GM21447 (cell line): Measurements from ENCODE around the gene KRTAP3-1.

Experiments used
- ATAC-seq: cut with Tn5 transposase; IDR thresholded peaks from one replicate; pipeline ENCODE4 v1.9.1; 2021; ENCODE audit not compliant: unreplicated experiment

The KRTAP3-1 gene

GRCh38 chr17:40980596-40980995, 28.3 kb downstream of the KRTAP3-1 start:
- ATAC-seq, result no peak

DNA sequence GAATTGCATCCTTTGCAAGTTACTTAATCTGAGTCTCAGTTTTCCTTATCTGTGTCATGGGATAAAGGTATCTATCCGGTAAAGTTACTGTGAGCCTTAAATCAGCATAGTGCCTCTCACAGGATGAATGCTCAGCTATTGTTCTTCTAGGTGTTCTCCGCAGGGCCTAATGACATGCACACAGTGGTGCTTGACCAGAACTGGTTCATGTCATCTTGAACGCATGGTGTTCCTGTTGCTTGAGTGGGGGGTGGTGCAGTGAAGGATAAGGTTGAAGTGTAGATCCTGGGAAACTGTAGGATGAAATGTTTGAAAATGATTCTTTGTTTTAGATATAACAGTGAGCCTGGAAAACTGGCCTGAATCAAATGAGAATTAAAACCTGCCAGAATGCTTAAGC, 28.8 kb downstream of the KRTAP3-1 start:
- no peak for ATAC-seq

- ATAC-seq, result no peak
Observed at GRCh38 chr17:40978575-40979151, 30.3 kb downstream of the KRTAP3-1 start.

- ATAC-seq, result no peak
Observed at GRCh38 chr17:40975516-40975915, 33.4 kb downstream of the KRTAP3-1 start.

DNA sequence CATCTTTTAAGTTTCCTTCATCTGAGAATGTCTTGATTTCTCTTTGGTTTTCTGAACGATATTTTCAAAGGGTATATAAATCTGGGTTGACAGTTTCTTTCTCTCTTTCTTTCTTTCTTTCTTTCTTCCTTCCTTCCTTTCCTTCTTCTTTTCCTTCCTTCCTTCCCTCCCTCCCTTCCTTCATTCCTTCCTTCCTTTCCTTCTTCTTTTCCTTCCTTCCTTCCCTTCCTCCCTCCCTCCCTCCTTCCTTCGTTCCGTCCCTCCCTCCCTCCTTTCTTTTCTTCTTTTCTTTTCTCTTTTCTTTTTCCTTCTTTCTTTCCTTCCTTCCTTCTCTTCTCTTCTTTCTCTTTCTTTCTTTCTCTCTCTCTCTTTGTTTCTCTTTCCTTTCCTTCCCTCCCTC, 34.6 kb downstream of the KRTAP3-1 start:
- ATAC-seq, result no peak

DNA sequence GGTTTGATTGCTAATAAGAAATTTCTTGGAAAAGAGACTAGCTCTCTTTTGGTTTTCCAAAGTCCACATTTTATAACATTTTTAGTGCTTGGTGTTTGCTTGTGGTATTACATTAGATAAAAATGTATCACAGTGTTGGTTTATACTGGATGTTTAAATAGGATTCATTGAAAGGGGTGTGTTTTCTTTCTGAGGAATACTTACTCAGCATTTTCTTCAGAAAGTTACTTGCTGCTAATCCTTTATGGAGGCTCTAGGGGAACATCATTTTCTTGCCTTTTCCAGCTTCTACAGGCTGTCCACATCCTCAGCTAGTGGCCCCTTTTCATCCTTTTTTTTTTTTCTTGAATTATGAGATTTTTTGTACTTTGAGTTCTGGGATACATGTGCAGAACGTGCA, 41.3 kb downstream of the KRTAP3-1 start:
- no peak for ATAC-seq

DNA sequence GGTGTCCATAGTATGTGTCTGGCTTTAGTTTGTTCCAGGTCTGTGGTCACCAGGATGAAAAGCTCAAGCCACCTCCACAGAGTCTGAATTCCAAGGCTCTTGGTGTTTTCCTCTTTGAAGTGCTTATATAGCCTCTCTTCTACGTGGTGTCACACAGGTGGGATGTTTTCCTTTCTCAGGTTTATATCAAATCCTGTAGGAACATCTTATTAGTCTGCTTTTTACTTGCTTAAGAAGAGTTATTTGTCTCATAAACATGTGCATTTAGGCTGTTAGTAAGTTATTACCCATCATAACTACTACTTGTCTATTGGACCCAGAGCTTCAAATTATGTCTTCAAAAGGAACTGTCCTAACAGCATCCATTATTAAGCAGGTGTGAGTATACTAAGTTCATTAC, 42.1 kb downstream of the KRTAP3-1 start, which contains the start of gene KRT39:
Gene KRT39 (minus strand): TSS at position 101 of the 400 bp plus-strand sequence. CDS start 92 bp downstream, at position 9.
- ATAC-seq, result no peak

- ATAC-seq, result no peak
Observed at GRCh38 chr17:40963838-40964237, 45.1 kb downstream of the KRTAP3-1 start.

- no peak for ATAC-seq
Observed at GRCh38 chr17:40962059-40962561, 46.8 kb downstream of the KRTAP3-1 start.

GRCh38 chr17:40961591-40961990, 47.3 kb downstream of the KRTAP3-1 start:
- no peak for ATAC-seq

- ATAC-seq, result no peak
Observed at GRCh38 chr17:40960144-40960543, 48.8 kb downstream of the KRTAP3-1 start.
